Karpas-422 (cell line): ENCODE measurements around the gene EYS. TPM values are rescaled to one million over a fixed set of nuclear protein-coding genes. Genes with fewer than 3 reads are reported as not detected.

ENCODE experiments used
- DNase-seq: peaks from one replicate; pipeline ENCODE4 v3.0.0-alpha.2; 2015
- H2AFZ ChIP-seq: fragments of 200-600 bp; sonication (generic); 2 replicates; pipeline ENCODE4 v1.6.1; 2014; ENCODE audit warnings: antibody characterized with exemption, low read length, mixed read lengths
- H3K27ac ChIP-seq: fragments of 200-600 bp; sonication (generic); 2 replicates; pipeline ENCODE4 v1.5.1; 2014; ENCODE audit warnings: mild to moderate bottlenecking, low read length, moderate library complexity
- H3K27me3 ChIP-seq: fragments of 200-600 bp; sonication (generic); 2 replicates; pipeline ENCODE4 v1.6.1; 2014; ENCODE audit warnings: low read length, mixed read lengths
- H3K36me3 ChIP-seq: fragments of 200-600 bp; sonication (generic); 2 replicates; pipeline ENCODE4 v1.6.1; 2014; ENCODE audit warnings: low read length, mixed read lengths; ENCODE audit not compliant: insufficient read depth
- H3K4me1 ChIP-seq: fragments of 200-600 bp; sonication (generic); 2 replicates; pipeline ENCODE4 v1.6.1; 2014; ENCODE audit warnings: mild to moderate bottlenecking, low read length, mixed read lengths
- H3K4me2 ChIP-seq: fragments of 200-600 bp; sonication (generic); 2 replicates; pipeline ENCODE4 v1.6.1; 2014; ENCODE audit warnings: low read length, low read depth, mild to moderate bottlenecking; ENCODE audit not compliant: poor library complexity, severe bottlenecking
- H3K4me3 ChIP-seq: fragments of 200-600 bp; sonication (generic); 2 replicates; pipeline ENCODE4 v1.5.1; 2014; ENCODE audit warnings: mild to moderate bottlenecking, antibody characterized with exemption, low read length, mixed read lengths
- H3K79me2 ChIP-seq: fragments of 200-600 bp; sonication (generic); 2 replicates; pipeline ENCODE4 v1.6.1; 2014; ENCODE audit warnings: mild to moderate bottlenecking, low read length, mixed read lengths
- H3K9ac ChIP-seq: fragments of 200-600 bp; sonication (generic); 2 replicates; pipeline ENCODE4 v1.6.0; 2014; ENCODE audit warnings: low read length
- H3K9me2 ChIP-seq: fragments of 200-600 bp; sonication (generic), shearing (Covaris generic); replicated peaks from 2 replicates; pipeline ENCODE4 v1.6.0; 2014; ENCODE audit warnings: mild to moderate bottlenecking, low read length, moderate library complexity; ENCODE audit not compliant: insufficient read depth
- H3K9me3 ChIP-seq: fragments of 300-700, 200-600 bp; sonication (generic); 2 replicates; pipeline ENCODE4 v1.6.1; 2014; ENCODE audit warnings: low read length, mixed read lengths
- H4K20me1 ChIP-seq: fragments of 200-600 bp; sonication (generic); 2 replicates; pipeline ENCODE4 v1.6.1; 2014; ENCODE audit warnings: mild to moderate bottlenecking, antibody characterized with exemption, low read length, low read depth; ENCODE audit not compliant: insufficient read depth
- total RNA-seq: library from RNA; depleted of rRNA; stranded (reverse); fragments of >200 nt; shearing (Covaris generic); gene quantifications from 2 replicates; pipeline ENCODE4 v1.2.3, GENCODE V29; 2014; ENCODE audit warnings: low replicate concordance

EYS gene
- total RNA-seq, 1 experiment from 2014 or later = not detected

DNA sequence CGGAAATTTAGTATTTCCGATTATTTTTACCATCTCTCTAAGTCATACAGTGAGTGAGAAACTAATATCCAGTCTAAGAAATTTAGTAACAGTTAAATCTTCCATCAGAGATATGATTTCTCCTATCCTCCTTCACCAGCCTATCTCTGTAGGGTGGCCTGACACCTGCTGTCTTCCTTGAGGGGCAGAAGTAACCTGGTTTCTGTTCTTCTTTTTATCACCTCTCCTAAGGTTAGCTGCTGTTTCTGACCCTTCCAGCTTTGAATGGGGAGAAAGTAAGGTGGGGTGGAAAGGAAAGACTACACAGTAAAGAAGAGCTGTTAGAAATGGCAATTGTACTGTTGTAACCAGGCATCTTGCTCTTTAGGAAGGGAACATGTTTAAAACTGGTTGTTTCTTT lies 1623.8 kb downstream of the EYS start:
- no peaks in the 10 kb centered on the region for H3K79me2 ChIP-seq
- H3K27ac ChIP-seq = no peak overlapping the region
- no peak for DNase-seq
- H3K9me3 ChIP-seq = no peaks in the 10 kb centered on the region
- H3K27me3 ChIP-seq = 0 out of 2 replicates have a peak, but pooled peaks cover 3% of the 10 kb centered on the region
- H3K9me2 ChIP-seq = no peaks in the 10 kb centered on the region
- no peak overlapping the region for H3K4me3 ChIP-seq
- H3K9ac ChIP-seq = no peak overlapping the region
- H3K4me2 ChIP-seq = no peak overlapping the region
- no peaks in the 10 kb centered on the region for H3K4me1 ChIP-seq
- H4K20me1 ChIP-seq = no peaks in the 10 kb centered on the region
- no peak overlapping the region for H2AFZ ChIP-seq
- no peaks in the 10 kb centered on the region for H3K36me3 ChIP-seq

DNA sequence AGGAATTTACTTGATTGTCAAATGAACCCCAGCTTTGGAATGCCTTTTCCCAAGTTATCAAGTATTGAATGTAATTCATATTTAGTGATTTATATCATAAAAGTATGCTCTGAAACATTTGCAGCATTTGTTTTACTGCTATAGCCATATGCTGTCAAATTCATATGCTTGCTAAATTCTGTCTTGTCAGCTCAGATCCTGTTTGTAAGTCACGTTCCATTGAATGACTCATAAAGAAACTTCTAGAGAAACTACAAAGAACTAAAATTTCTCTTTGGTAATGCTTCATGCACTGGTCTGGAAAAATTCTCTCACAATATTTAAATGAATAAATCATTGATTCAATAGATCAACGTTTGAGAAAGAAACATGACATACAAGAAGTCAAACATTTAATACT lies 1625.6 kb downstream of the EYS start:
- no peak overlapping the region for H2AFZ ChIP-seq
- no peaks in the 10 kb centered on the region for H3K4me1 ChIP-seq
- H3K4me3 ChIP-seq = no peak overlapping the region
- H3K36me3 ChIP-seq = no peaks in the 10 kb centered on the region
- H3K79me2 ChIP-seq = no peaks in the 10 kb centered on the region
- no peak for DNase-seq
- H3K9ac ChIP-seq = no peak overlapping the region
- H3K27me3 ChIP-seq = 0 out of 2 replicates have a peak, but pooled peaks cover 3% of the 10 kb centered on the region
- H3K4me2 ChIP-seq = no peak overlapping the region
- no peaks in the 10 kb centered on the region for H3K9me3 ChIP-seq
- no peaks in the 10 kb centered on the region for H4K20me1 ChIP-seq
- no peaks in the 10 kb centered on the region for H3K9me2 ChIP-seq
- no peak overlapping the region for H3K27ac ChIP-seq

DNA sequence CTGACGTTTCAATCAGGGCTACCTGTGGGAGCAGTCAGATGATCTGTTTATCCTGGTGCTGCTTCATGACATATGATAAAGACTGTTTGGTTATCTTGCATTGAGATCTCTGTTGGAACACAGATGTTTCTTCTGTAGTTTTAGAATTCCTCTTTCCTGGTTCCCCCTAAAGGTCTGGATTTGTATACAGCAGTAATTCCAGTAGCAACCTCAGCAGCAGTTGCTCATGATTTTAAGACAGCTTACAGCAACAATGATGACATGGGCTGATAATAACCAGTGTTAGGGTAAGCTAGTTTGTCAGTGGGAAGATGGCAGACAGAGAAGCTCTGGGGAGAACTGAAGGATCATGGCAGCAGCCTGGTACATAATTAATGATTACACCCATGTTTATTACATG lies 1632.0 kb downstream of the EYS start:
- Histone ChIP-seq H3K79me2 (no peaks in the 10 kb centered on the region), H3K27ac (no peak overlapping the region), H3K4me3 (no peak overlapping the region), H3K36me3 (no peaks in the 10 kb centered on the region), H3K27me3 (no peaks in the 10 kb centered on the region; the same call in 1 of the 2 replicates), H3K9me2 (no peaks in the 10 kb centered on the region), H2AFZ (no peak overlapping the region), H3K9ac (no peak overlapping the region), H3K9me3 (no peaks in the 10 kb centered on the region), H3K4me1 (no peaks in the 10 kb centered on the region), H4K20me1 (no peaks in the 10 kb centered on the region), H3K4me2 (no peak overlapping the region)
- no peak for DNase-seq

DNA sequence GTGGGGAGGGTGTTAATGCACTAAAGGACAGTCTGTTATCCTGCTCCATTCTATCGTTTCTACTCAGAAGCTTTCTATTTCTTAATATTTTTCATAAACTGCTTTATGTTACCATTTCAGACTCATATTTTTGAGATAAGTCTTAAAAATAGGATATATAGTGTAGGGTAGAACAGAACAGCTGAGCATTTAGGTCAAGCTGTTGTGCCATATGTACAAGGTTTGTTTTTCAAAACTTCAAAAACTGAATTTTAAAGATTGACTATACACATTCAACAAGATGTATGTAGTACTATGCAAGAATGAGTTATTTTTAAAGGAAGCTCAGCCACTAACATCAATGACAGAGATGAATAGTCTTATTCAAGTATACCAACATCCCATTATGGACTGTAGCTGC lies 1634.3 kb downstream of the EYS start:
- H3K9me3 ChIP-seq = no peaks in the 10 kb centered on the region
- no peak overlapping the region for H3K27ac ChIP-seq
- no peak for DNase-seq
- H3K36me3 ChIP-seq = no peaks in the 10 kb centered on the region
- H3K4me1 ChIP-seq = no peaks in the 10 kb centered on the region
- no peaks in the 10 kb centered on the region; the same call in 1 of the 2 replicates for H3K27me3 ChIP-seq
- H3K79me2 ChIP-seq = no peaks in the 10 kb centered on the region
- H3K9me2 ChIP-seq = no peaks in the 10 kb centered on the region
- no peak overlapping the region for H2AFZ ChIP-seq
- H3K4me2 ChIP-seq = no peak overlapping the region
- H3K9ac ChIP-seq = no peak overlapping the region
- no peak overlapping the region for H3K4me3 ChIP-seq
- H4K20me1 ChIP-seq = no peaks in the 10 kb centered on the region

DNA sequence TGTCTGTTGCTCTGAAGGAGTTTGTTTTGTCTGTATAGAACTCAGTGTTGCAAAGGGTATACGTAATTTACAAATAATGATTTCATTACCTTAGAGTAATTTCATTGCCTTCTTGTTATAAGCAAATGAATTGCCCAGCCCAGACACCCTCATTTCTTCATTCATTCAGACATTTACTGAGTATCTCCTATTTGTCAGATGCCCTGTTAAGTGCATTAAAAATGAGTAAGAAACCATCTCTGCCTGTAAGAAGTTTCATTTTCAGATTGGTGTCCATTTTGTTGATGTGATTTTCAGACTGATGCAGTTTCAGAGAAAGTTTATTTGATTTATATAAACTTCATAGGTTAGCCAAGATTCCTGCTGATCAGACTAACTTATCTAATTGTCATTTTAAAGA lies 1642.1 kb downstream of the EYS start:
- Histone ChIP-seq H3K27me3 (no peaks in the 10 kb centered on the region), H3K4me1 (no peaks in the 10 kb centered on the region), H3K4me3 (no peak overlapping the region), H3K4me2 (no peak overlapping the region), H3K36me3 (no peaks in the 10 kb centered on the region), H3K9me2 (no peaks in the 10 kb centered on the region; the same call in 1 of the 2 replicates), H2AFZ (no peak overlapping the region), H3K79me2 (no peaks in the 10 kb centered on the region), H3K9me3 (no peaks in the 10 kb centered on the region), H3K9ac (no peak overlapping the region), H3K27ac (no peak overlapping the region), H4K20me1 (no peaks in the 10 kb centered on the region)
- DNase-seq = no peak

GRCh38 chr6:64062960-64063683 lies 1643.9 kb downstream of the EYS start:
- Histone ChIP-seq H3K36me3 (no peaks in the 10 kb centered on the region), H3K9ac (no peak overlapping the region), H3K27me3 (no peaks in the 10 kb centered on the region), H3K27ac (no peak overlapping the region), H4K20me1 (no peaks in the 10 kb centered on the region), H2AFZ (no peak overlapping the region), H3K4me3 (no peak overlapping the region), H3K4me1 (no peaks in the 10 kb centered on the region), H3K9me3 (no peaks in the 10 kb centered on the region), H3K79me2 (no peaks in the 10 kb centered on the region), H3K9me2 (no peaks in the 10 kb centered on the region; the same call in 1 of the 2 replicates), H3K4me2 (no peak overlapping the region)
- no peak for DNase-seq

DNA sequence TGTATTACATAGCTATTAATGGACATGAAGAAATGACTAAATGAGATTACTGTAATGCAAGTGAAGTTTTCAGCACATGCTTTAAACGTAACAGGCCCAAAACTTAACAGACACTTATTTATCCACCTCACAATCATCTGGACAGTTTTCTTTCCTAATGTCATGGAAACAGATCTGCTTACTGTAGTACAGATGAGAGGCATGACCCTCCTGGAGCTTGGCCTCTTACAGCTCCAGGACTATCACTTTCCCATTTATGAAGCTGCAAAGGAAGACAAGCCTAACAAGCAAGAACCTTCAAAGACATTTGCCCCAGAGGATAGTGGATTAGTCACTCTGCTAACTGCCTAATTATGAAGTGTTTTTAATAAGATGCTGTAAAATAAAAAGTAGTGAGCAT lies 1652.2 kb downstream of the EYS start:
- Histone ChIP-seq H3K4me3 (no peak overlapping the region), H3K27me3 (no peaks in the 10 kb centered on the region), H3K27ac (no peak overlapping the region), H2AFZ (no peak overlapping the region), H3K9me2 (no peaks in the 10 kb centered on the region), H3K36me3 (no peaks in the 10 kb centered on the region), H3K4me1 (no peaks in the 10 kb centered on the region), H3K4me2 (no peak overlapping the region), H4K20me1 (no peaks in the 10 kb centered on the region), H3K9ac (no peak overlapping the region), H3K79me2 (no peaks in the 10 kb centered on the region), H3K9me3 (no peaks in the 10 kb centered on the region)
- no peak for DNase-seq

DNA sequence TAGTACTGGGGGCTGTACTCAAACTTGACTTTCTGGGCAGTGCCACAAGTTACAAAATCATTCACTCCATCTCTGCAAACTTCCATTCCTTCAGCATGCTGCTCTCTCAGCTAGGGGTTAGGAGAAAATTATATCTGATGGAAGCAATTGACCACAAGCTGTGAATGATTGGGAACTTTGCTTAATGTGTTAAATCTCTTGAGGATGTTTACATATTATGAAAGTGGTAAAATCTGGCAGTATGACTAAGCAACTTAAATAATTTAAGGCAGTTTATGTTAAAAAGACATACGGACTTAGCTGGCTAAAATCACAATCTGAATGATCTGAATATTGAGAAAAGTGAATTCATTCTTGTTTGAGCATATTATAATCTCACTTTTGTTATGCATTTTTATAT lies 1656.4 kb downstream of the EYS start:
- no peak for DNase-seq
- H3K9ac ChIP-seq = no peak overlapping the region
- H3K9me2 ChIP-seq = no peaks in the 10 kb centered on the region
- no peaks in the 10 kb centered on the region for H3K9me3 ChIP-seq
- no peak overlapping the region for H3K27ac ChIP-seq
- no peak overlapping the region for H3K4me2 ChIP-seq
- H4K20me1 ChIP-seq = no peaks in the 10 kb centered on the region
- H3K36me3 ChIP-seq = no peaks in the 10 kb centered on the region
- no peak overlapping the region for H2AFZ ChIP-seq
- no peaks in the 10 kb centered on the region for H3K79me2 ChIP-seq
- no peaks in the 10 kb centered on the region for H3K27me3 ChIP-seq
- no peaks in the 10 kb centered on the region for H3K4me1 ChIP-seq
- H3K4me3 ChIP-seq = no peak overlapping the region
